GM12878 (cell line): ENCODE data around the gene IFITM1. TPM values are rescaled to one million over a fixed set of nuclear protein-coding genes. Genes with fewer than 3 reads are reported as not detected.

Experiments
- ATAC-seq: fragments of 200-7000 bp; cut with Tn5 transposase; 3 replicates; pipeline ENCODE4 v1.9.1; 2020; ENCODE audit warnings: mild to moderate bottlenecking, moderate library complexity
- BruUV-seq: library from RNA; stranded (reverse); fragments of 400-500 nt; replicated peaks from 2 replicates; lab custom pipeline; 2021; lab: Mats Ljungman, UMichigan
- CTCF ChIA-PET: fragments of 300-600 bp; sonication (Branson Sonifier 250); formaldehyde crosslinking; extraction: SDS; loops from one replicate; lab custom pipeline; 2021; ENCODE audit warnings: inconsistent platforms; lab: Yijun Ruan, JAX
- POLR2A ChIA-PET: fragments of 350-600 bp; formaldehyde crosslinking; extraction: SDS; loops from one replicate; lab custom pipeline; 2021; ENCODE audit warnings: inconsistent platforms; lab: Charles Lee
- RAD21 ChIA-PET: fragments of 300-600 bp; sonication (Branson Sonifier 250); formaldehyde crosslinking; loops from one replicate; lab custom pipeline; 2023; ENCODE audit warnings: antibody characterized with exemption; ENCODE audit not compliant: unreplicated experiment; lab: Charles Lee
- SMC1A ChIA-PET: fragments of 300-600 bp; sonication (Branson Sonifier 250); formaldehyde crosslinking; loops from one replicate; lab custom pipeline; 2023; ENCODE audit not compliant: unreplicated experiment, uncharacterized antibody; lab: Charles Lee
- DNase-seq: peaks from one replicate; pipeline ENCODE4 v3.0.0-alpha.2; 2011; ENCODE audit warnings: low read depth, low spot score
- FAIRE-seq: peaks from 3 replicates; lab custom pipeline; 2011; peaks lifted over from hg19 to GRCh38; lab: Jason Lieb, UNC
- H2AFZ ChIP-seq: 2 replicates; pipeline ENCODE4 v1.6.0; 2011; ENCODE audit warnings: low read depth, low read length, control low read depth; ENCODE audit not compliant: control insufficient read depth
- H3K27ac ChIP-seq: 2 replicates; pipeline ENCODE4 v1.5.1; 2011; ENCODE audit warnings: control low read depth; ENCODE audit not compliant: control insufficient read depth, insufficient read depth
- H3K27me3 ChIP-seq, 2 experiments: replicated peaks in 1 of 2; 2 replicates each; pipeline versions ENCODE4 v1.6.0 to v1.6.1; 2011; ENCODE audit warnings: low read length in 1 of 2; ENCODE audit not compliant: control insufficient read depth in 2 of 2, insufficient read depth in 2 of 2
- H3K36me3 ChIP-seq, 2 experiments: 2 replicates each; pipeline ENCODE4 v1.5.1; 2011; ENCODE audit warnings: low read length in 1 of 2; ENCODE audit not compliant: control insufficient read depth in 2 of 2, insufficient read depth in 2 of 2
- H3K4me1 ChIP-seq: 2 replicates; pipeline ENCODE4 v1.6.1; 2011; ENCODE audit warnings: mild to moderate bottlenecking, low read length, moderate library complexity, mixed read lengths; ENCODE audit not compliant: control insufficient read depth, insufficient read depth
- H3K4me2 ChIP-seq: 2 replicates; pipeline ENCODE4 v1.6.0; 2011; ENCODE audit warnings: control low read depth; ENCODE audit not compliant: control insufficient read depth, insufficient read depth
- H3K4me3 ChIP-seq: fragments of 200-600 bp; sonication (generic); 2 replicates; pipeline ENCODE4 v1.5.1; 2016
- H3K79me2 ChIP-seq: 2 replicates; pipeline ENCODE4 v1.6.0; 2011; ENCODE audit warnings: low read length; ENCODE audit not compliant: control insufficient read depth, insufficient read depth
- H3K9ac ChIP-seq: 2 replicates; pipeline ENCODE4 v1.8.0; 2011; ENCODE audit warnings: low read length, control low read depth, mixed read lengths; ENCODE audit not compliant: control insufficient read depth, insufficient read depth
- H3K9me3 ChIP-seq: replicated peaks from 3 replicates; pipeline ENCODE4 v1.5.1; 2011; ENCODE audit warnings: mild to moderate bottlenecking, low read length; ENCODE audit not compliant: control insufficient read depth, insufficient read depth
- H4K20me1 ChIP-seq: 2 replicates; pipeline ENCODE4 v1.6.0; 2011; ENCODE audit not compliant: control insufficient read depth, insufficient read depth
- BHLHE40 ChIP-seq, 2 experiments: fragments of 450-650 bp in 1 of 2; IDR thresholded peaks; 2 replicates each; pipeline ENCODE4 v1.6.1; 2011 to 2017; ENCODE audit warnings: low read depth in 2 of 2, borderline replicate concordance in 1 of 2, improper control_type of control experiment in 1 of 2, low read length in 1 of 2, mild to moderate bottlenecking in 1 of 2
- MTA3 ChIP-seq: IDR thresholded peaks from 2 replicates; pipeline ENCODE4 v1.6.1; 2012; ENCODE audit warnings: low read length, inconsistent platforms, borderline replicate concordance
- NFXL1 ChIP-seq: fragments of 450-650 bp; IDR thresholded peaks from 2 replicates; pipeline ENCODE4 v1.6.1; 2017; ENCODE audit warnings: antibody characterized with exemption, mild to moderate bottlenecking, borderline replicate concordance
- NR2F1 ChIP-seq: fragments of 450-650 bp; conservative IDR thresholded peaks from 2 replicates; pipeline ENCODE4 v1.6.1; 2017; ENCODE audit warnings: mild to moderate bottlenecking
- REST ChIP-seq: IDR thresholded peaks from 2 replicates; pipeline ENCODE4 v1.6.1; 2012; ENCODE audit warnings: mild to moderate bottlenecking, low read depth, low read length
- ZSCAN29 ChIP-seq: fragments of 450-650 bp; IDR thresholded peaks from 2 replicates; pipeline ENCODE4 v1.6.1; 2017; ENCODE audit warnings: mild to moderate bottlenecking, moderate library complexity
- WGBS: methylation state at CpG from one replicate; pipeline ENCODE4 v1.1.6; 2016; ENCODE audit warnings: low lambda C conversion rate; ENCODE audit not compliant: insufficient replicate concordance, insufficient coverage; ENCODE audit errors: missing lambda C conversion rate; 5-methylcytosine and 5-hydroxymethylcytosine counted together
- in situ Hi-C: fragments of 300-500 bp; cut with MboI; formaldehyde crosslinking; loops from 9 replicates; pipeline ENCODE4 v1.14.3; 2018; ENCODE audit warnings: mixed read lengths
- intact Hi-C: fragments of 100-400 bp; cut with micrococcal nuclease; formaldehyde crosslinking; loops from one replicate; pipeline ENCODE4 v1.14.2; 2022; ENCODE audit not compliant: unreplicated experiment
- polyA plus RNA-seq, 11 experiments: library from polyadenylated mRNA; depleted of rRNA in 4 of 11; unstranded in 6 of 11; stranded (reverse) in 5 of 11; fragments of >200 nt; fragmentation: Nextera tagmentation in 4 of 11; fragmentation: Illumina TruSeq in 1 of 11; extraction: Ambion mirVana in 4 of 11; extraction: Trizol in 1 of 11; gene quantifications; 1 replicate in 1 of 11; 2 replicates in 10 of 11; pipeline versions ENCODE4 v1.2.1 to v1.2.3, GENCODE V29; 2011 to 2016; ENCODE audit warnings: inconsistent platforms in 2 of 11, missing spikeins in 2 of 11, low read depth in 1 of 11
- total RNA-seq, 4 experiments: library from RNA; depleted of rRNA in 3 of 4; stranded (reverse); fragments of >200 nt in 3 of 4; fragmentation: Illumina TruSeq in 1 of 4; extraction: Trizol in 1 of 4; gene quantifications; 2 replicates each; pipeline versions ENCODE4 v1.2.1 to v1.2.3, GENCODE V29; 2013 to 2021

The IFITM1 gene
- total and polyA plus RNA-seq, 10 of the 15 experiments (the other 5 are each of a cell fraction or from before 2014, with no cell fraction given): 396 to 2,788 (median 607) TPM

DNA sequence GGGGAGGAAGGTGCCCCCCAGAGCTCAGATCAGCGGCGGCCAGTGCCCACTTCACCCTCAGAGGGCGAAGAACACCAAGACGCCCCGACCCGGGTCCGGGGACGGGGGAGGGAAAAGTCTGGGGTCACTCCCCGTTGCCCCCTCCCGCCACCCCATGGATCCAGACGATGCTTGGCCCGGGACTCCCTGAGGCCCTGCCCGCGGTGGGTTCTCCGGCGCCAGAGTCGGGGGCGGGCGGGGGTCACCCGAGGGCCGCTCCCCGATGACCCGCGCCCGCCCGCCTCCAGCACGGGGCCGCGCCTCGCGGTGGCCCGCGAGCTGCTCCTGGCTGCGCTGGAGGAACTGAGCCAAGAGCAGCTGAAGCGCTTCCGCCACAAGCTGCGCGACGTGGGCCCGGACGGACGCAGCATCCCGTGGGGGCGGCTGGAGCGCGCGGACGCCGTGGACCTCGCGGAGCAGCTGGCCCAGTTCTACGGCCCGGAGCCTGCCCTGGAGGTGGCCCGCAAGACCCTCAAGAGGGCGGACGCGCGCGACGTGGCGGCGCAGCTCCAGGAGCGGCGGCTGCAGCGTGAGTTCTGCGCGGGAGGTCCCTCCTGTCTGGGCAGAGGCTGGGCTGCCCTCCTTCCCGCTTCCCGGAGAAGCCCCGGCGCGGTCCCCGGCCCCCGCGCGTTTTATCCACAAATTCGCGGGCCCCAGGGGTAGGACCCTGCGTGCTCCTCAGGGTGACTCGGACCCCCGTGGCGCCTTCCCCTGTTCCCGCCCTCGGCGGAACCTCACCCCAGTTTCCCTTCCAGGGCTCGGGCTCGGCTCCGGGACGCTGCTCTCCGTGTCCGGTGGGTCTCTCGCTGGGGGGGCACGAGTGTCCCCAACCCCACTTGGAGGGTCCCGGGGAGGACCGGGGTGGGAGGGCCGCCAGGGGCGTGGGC lies 34.5 kb upstream of the IFITM1 start:
- TF ChIP-seq NR2F1 (no peak), ZSCAN29 (no peak), MTA3 (no peak), NFXL1 (no peak)
- BruUV-seq: no TSS peak
- H3K4me2 ChIP-seq: no peak overlapping the region
- no peaks in the 10 kb centered on the region; the same call in 1 of the 2 replicates for H3K4me1 ChIP-seq
- H2AFZ ChIP-seq: no peak overlapping the region
- in situ Hi-C loops (no loop called here), intact Hi-C loops (no loop called here)
- no peak overlapping the region for H3K27ac ChIP-seq
- SMC1A ChIA-PET: no interaction called here
- DNase-seq (no peak), FAIRE-seq (no peak), ATAC-seq (no peak)
- POLR2A ChIA-PET: interaction anchor here (0.6 kb wide), 1 partner anchor 61 kb away, joined by 3 read pairs; no protein-coding TSS in a partner anchor
- H4K20me1 ChIP-seq: no peaks in the 10 kb centered on the region
- H3K36me3 ChIP-seq: no peaks in the 10 kb centered on the region
- RAD21 ChIA-PET: no interaction called here
- H3K4me3 ChIP-seq: no peak overlapping the region
- no peak overlapping the region for H3K9ac ChIP-seq
- CTCF ChIA-PET: interaction anchor here (0.9 kb wide), 1 partner anchor 28 kb away, joined by 4 read pairs; no protein-coding TSS in a partner anchor
- H3K79me2 ChIP-seq: no peaks in the 10 kb centered on the region
- H3K9me3 ChIP-seq: no peaks in the 10 kb centered on the region; the same call in 2 of the 3 replicates
- 43% methylated on average over 69 of the region's 97 CpGs for WGBS
- peaks cover 15 to 20% of the 10 kb centered on the region in 2 experiments for H3K27me3 ChIP-seq

GRCh38 chr11:279966-280705 lies 33.7 kb upstream of the IFITM1 start:
- H3K27ac ChIP-seq: no peak overlapping the region
- H3K4me1 ChIP-seq: no peaks in the 10 kb centered on the region; the same call in 1 of the 2 replicates
- SMC1A ChIA-PET: no interaction called here
- no peak for DNase-seq
- RAD21 ChIA-PET: no interaction called here
- H3K4me2 ChIP-seq: no peak overlapping the region
- peak; percentile 72; the same call in 1 of the 2 replicates for TF ChIP-seq REST
- no peak for TF ChIP-seq MTA3
- TF ChIP-seq BHLHE40 (IDR thresholded peaks at IDR 0.05; ENCODE audit: borderline replicate concordance in 1 of 2, low read depth in 2 of 2, low read length in 1 of 2): peak; percentile 43 to 83; a peak in 2 of 4 replicates
- no peak for FAIRE-seq
- no peak overlapping the region for H2AFZ ChIP-seq
- intact Hi-C loops (no loop called here), in situ Hi-C loops (no loop called here)
- H3K79me2 ChIP-seq: no peaks in the 10 kb centered on the region
- peaks cover 15 to 20% of the 10 kb centered on the region in 2 experiments for H3K27me3 ChIP-seq
- CTCF ChIA-PET: no interaction called here
- H4K20me1 ChIP-seq: no peaks in the 10 kb centered on the region
- peak; percentile 70 for ATAC-seq
- no TSS peak for BruUV-seq
- H3K4me3 ChIP-seq: no peak overlapping the region
- POLR2A ChIA-PET: interaction anchor here (0.6 kb wide), 1 partner anchor 60 kb away, joined by 3 read pairs; no protein-coding TSS in a partner anchor
- no peak overlapping the region for H3K9ac ChIP-seq
- WGBS: 44% methylated on average over 62 of the region's 85 CpGs
- H3K9me3 ChIP-seq: no peaks in the 10 kb centered on the region; the same call in 2 of the 3 replicates
- H3K36me3 ChIP-seq: no peaks in the 10 kb centered on the region
